ENCODE results near the gene C4A.
"Not testable (repeated sequence)": the region's sequence is repeated elsewhere in the genome, so short reads cannot be mapped to it uniquely, and the experiment has no call there.

Gene C4A

DNA sequence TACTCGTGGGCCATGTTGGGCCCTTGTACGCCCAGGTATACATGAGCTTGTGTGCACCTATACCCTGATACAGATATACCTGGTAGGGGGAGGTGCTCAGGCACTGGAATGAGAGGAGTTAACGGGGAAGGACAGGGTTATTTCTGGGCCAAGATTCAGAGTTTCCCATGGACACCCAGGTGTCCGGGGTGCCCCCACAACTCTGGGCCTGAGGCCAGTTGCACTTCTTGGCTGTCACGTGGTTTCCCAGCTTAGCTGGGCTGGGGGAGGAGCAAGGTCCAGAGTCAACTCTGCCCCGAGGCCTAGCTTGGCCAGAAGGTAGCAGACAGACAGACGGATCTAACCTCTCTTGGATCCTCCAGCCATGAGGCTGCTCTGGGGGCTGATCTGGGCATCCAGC is at the start of gene C4A:
TSS of gene C4A (plus strand) at position 314 of the 400 bp plus-strand sequence. CDS start at position 365, 51 bp downstream.
- not testable (repeated sequence) for H3K27ac Mint-ChIP-seq; H3K36me3 Mint-ChIP-seq (ENCODE audit: low read depth); H3K4me1 Mint-ChIP-seq (ENCODE audit: low read depth)

DNA sequence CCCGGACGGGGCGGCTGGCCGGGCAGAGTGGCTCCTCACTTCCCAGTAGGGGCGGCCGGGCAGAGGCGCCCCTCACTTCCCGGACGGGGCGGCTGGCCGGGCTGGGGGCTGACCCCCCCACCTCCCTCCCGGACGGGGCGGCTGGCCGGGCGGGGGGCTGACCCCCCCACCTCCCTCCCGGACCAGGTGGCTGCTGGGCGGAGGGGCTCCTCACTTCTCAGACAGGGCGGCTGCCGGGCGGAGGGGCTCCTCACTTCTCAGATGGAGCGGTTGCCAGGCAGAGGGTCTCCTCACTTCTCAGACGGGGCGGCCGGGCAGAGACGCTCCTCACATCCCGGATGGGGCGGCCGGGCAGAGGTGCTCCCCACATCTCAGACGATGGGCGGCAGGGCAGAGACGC is 49.7 kb upstream of the C4A start:
- not testable (repeated sequence) for H3K27ac Mint-ChIP-seq; H3K9me3 Mint-ChIP-seq; H3K4me1 Mint-ChIP-seq (ENCODE audit: low read depth); H3K27me3 Mint-ChIP-seq (ENCODE audit: low read depth); H3K4me3 Mint-ChIP-seq; H3K36me3 Mint-ChIP-seq (ENCODE audit: low read depth); DNase-seq (ENCODE audit: low spot score)

More for the DNA sequence above, at the start of gene C4A:
- not testable (repeated sequence) for H3K27me3 Mint-ChIP-seq (ENCODE audit: low read depth); H3K9me3 Mint-ChIP-seq; H3K4me3 Mint-ChIP-seq; DNase-seq (ENCODE audit: low spot score)

DNA sequence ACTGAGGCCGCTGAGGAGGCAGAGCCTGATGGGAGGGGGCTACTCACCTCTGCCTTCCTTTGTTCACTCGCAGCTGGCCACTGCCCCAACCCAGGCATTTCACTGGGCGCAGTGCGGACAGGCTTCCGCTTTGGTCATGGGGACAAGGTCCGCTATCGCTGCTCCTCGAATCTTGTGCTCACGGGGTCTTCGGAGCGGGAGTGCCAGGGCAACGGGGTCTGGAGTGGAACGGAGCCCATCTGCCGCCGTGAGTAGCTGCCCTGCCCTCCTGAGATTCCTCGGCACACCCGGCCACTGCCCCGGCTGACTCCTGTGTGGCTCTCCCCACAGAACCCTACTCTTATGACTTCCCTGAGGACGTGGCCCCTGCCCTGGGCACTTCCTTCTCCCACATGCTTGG is 48.3 kb upstream of the C4A start:
- Mint-ChIP-seq H3K4me3 (no peak overlapping the region), H3K4me1 (ENCODE audit: low read depth) (peaks cover 2% of the 10 kb centered on the region), H3K9me3 (no peaks in the 10 kb centered on the region), H3K27ac (no peak overlapping the region), H3K27me3 (ENCODE audit: low read depth) (peaks cover 2% of the 10 kb centered on the region), H3K36me3 (ENCODE audit: low read depth) (no peaks in the 10 kb centered on the region)
- no peak for DNase-seq (ENCODE audit: low spot score)

DNA sequence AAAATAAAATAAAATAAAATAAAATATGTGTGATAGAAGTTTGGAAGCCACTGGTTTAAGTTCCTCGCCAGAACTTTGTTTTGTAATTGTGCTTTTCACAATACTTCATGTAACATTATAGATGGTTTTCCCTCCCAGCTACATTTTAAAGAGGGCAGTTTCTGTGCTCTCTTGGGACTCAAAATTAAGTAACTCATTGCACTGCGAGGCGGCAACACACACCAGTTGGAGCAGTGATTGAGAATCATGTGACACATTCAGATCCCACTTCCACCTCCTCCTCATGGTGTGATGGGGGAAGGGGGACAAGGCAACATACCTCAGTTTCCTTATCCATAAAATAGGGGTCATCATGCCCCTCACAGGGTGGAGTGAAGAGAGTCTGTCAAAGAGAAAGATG is 46.8 kb upstream of the C4A start:
- DNase-seq (ENCODE audit: low spot score) = no peak
- H3K9me3 Mint-ChIP-seq = no peaks in the 10 kb centered on the region
- H3K4me3 Mint-ChIP-seq = no peak overlapping the region
- no peaks in the 10 kb centered on the region for H3K4me1 Mint-ChIP-seq (ENCODE audit: low read depth)
- H3K27ac Mint-ChIP-seq = no peak overlapping the region
- H3K36me3 Mint-ChIP-seq (ENCODE audit: low read depth) = no peaks in the 10 kb centered on the region
- peaks cover 2% of the 10 kb centered on the region for H3K27me3 Mint-ChIP-seq (ENCODE audit: low read depth)

DNA sequence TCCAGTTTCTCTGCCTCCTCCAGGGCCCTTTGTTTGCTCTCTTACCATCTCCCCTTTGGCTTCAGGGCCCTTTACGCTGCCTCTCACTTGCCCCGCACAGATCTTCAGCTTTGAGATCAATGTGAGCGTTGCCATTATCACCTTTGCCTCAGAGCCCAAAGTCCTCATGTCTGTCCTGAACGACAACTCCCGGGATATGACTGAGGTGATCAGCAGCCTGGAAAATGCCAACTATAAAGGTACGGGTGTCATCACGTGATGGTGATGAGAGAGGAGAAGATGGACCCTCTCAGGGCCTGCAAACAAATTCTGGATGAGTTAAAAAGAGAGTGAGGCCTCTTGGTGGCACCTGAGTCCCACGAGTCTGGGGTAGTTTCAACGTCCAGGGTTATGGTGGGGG is 46.0 kb upstream of the C4A start:
- H3K36me3 Mint-ChIP-seq (ENCODE audit: low read depth) = no peaks in the 10 kb centered on the region
- no peak for DNase-seq (ENCODE audit: low spot score)
- H3K27ac Mint-ChIP-seq = no peak overlapping the region
- H3K27me3 Mint-ChIP-seq (ENCODE audit: low read depth) = peaks cover 2% of the 10 kb centered on the region
- no peaks in the 10 kb centered on the region for H3K9me3 Mint-ChIP-seq
- H3K4me1 Mint-ChIP-seq (ENCODE audit: low read depth) = no peaks in the 10 kb centered on the region
- H3K4me3 Mint-ChIP-seq = no peak overlapping the region

DNA sequence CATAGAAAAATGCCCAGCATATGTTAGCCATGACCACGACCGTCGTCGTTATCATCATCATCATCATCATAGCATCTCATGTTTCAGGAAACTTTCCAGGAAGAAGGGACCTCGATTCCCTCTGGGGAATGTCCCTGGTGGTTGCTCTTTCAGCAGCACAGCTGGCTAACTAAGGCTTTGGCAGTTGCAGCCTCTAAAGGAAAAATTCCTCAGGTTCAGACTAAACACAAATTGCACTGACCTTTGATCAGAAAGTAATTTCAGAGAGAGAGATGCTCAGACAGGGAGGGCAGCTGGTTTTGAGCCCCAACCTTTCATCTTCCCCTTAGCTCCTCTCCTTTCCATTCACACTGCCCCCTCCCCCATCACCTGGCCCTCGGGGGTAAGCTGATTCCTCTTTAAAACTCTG is 41.6 kb upstream of the C4A start:
- no peak overlapping the region for H3K27ac Mint-ChIP-seq
- H3K4me1 Mint-ChIP-seq (ENCODE audit: low read depth) = no peaks in the 10 kb centered on the region
- H3K9me3 Mint-ChIP-seq = no peaks in the 10 kb centered on the region

DNA sequence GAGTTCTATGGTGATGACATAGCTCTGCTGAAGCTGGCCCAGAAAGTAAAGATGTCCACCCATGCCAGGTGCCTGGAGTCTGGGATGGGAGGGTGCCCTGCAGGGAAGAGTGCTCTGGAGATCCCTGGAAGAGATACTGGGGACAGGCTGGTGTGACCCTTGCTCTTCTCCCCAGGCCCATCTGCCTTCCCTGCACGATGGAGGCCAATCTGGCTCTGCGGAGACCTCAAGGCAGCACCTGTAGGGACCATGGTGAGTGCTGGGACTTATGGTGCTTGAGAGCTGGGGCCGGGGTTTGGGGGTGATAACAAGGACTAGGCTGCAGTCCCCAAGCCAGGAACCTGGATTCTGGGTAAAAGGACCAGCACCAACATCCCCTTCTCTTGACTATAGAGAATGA is 38.1 kb upstream of the C4A start:
- no peaks in the 10 kb centered on the region for H3K9me3 Mint-ChIP-seq
- H3K36me3 Mint-ChIP-seq (ENCODE audit: low read depth) = no peaks in the 10 kb centered on the region
- no peak for DNase-seq (ENCODE audit: low spot score)
- no peaks in the 10 kb centered on the region for H3K4me1 Mint-ChIP-seq (ENCODE audit: low read depth)
- H3K4me3 Mint-ChIP-seq = no peak overlapping the region
- no peaks in the 10 kb centered on the region for H3K27me3 Mint-ChIP-seq (ENCODE audit: low read depth)
- no peak overlapping the region for H3K27ac Mint-ChIP-seq

More for the DNA sequence above, 41.6 kb upstream of the C4A start:
- no peak overlapping the region for H3K4me3 Mint-ChIP-seq
- no peaks in the 10 kb centered on the region for H3K27me3 Mint-ChIP-seq (ENCODE audit: low read depth)
- no peak for DNase-seq (ENCODE audit: low spot score)
- H3K36me3 Mint-ChIP-seq (ENCODE audit: low read depth) = no peaks in the 10 kb centered on the region

DNA sequence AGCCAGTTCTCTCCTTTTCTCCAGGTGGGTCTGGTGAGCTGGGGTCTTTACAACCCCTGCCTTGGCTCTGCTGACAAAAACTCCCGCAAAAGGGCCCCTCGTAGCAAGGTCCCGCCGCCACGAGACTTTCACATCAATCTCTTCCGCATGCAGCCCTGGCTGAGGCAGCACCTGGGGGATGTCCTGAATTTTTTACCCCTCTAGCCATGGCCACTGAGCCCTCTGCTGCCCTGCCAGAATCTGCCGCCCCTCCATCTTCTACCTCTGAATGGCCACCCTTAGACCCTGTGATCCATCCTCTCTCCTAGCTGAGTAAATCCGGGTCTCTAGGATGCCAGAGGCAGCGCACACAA is 36.7 kb upstream of the C4A start:
- no peaks in the 10 kb centered on the region for H3K9me3 Mint-ChIP-seq
- no peaks in the 10 kb centered on the region for H3K4me1 Mint-ChIP-seq (ENCODE audit: low read depth)
- H3K36me3 Mint-ChIP-seq (ENCODE audit: low read depth) = no peaks in the 10 kb centered on the region
- H3K27ac Mint-ChIP-seq = no peak overlapping the region
- H3K27me3 Mint-ChIP-seq (ENCODE audit: low read depth) = no peaks in the 10 kb centered on the region
- no peak overlapping the region for H3K4me3 Mint-ChIP-seq
- no peak for DNase-seq (ENCODE audit: low spot score)

DNA sequence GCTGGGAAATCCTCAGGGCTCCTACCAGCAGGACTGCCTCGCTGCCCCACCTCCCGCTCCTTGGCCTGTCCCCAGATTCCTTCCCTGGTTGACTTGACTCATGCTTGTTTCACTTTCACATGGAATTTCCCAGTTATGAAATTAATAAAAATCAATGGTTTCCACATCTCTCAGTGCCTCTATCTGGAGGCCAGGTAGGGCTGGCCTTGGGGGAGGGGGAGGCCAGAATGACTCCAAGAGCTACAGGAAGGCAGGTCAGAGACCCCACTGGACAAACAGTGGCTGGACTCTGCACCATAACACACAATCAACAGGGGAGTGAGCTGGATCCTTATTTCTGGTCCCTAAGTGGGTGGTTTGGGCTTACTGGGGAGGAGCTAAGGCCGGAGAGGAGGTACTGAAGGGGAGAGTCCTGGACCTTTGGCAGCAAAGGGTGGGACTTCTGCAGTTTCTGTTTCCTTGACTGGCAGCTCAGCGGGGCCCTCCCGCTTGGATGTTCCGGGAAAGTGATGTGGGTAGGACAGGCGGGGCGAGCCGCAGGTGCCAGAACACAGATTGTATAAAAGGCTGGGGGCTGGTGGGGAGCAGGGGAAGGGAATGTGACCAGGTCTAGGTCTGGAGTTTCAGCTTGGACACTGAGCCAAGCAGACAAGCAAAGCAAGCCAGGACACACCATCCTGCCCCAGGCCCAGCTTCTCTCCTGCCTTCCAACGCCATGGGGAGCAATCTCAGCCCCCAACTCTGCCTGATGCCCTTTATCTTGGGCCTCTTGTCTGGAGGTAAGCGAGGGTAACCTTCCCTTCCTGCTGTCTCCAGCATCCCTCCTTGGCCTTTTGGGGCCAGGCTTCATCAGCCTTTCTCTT is 36.1 kb upstream of the C4A start, which contains the start of gene CFB:
TSS of gene CFB (plus strand) at position 589 of the 863 bp plus-strand sequence. CDS start at position 716, 127 bp downstream.
- H3K27ac Mint-ChIP-seq = no peak within 1 kb of the TSS
- H3K4me1 Mint-ChIP-seq (ENCODE audit: low read depth) = no peaks in the 10 kb centered on the region
- no peaks in the 10 kb centered on the region for H3K27me3 Mint-ChIP-seq (ENCODE audit: low read depth)
- no peak within 1 kb of the TSS for H3K4me3 Mint-ChIP-seq
- no peaks in the 10 kb centered on the region for H3K9me3 Mint-ChIP-seq
- no peaks in the 10 kb centered on the region for H3K36me3 Mint-ChIP-seq (ENCODE audit: low read depth)
- DNase-seq (ENCODE audit: low spot score) = no peak

DNA sequence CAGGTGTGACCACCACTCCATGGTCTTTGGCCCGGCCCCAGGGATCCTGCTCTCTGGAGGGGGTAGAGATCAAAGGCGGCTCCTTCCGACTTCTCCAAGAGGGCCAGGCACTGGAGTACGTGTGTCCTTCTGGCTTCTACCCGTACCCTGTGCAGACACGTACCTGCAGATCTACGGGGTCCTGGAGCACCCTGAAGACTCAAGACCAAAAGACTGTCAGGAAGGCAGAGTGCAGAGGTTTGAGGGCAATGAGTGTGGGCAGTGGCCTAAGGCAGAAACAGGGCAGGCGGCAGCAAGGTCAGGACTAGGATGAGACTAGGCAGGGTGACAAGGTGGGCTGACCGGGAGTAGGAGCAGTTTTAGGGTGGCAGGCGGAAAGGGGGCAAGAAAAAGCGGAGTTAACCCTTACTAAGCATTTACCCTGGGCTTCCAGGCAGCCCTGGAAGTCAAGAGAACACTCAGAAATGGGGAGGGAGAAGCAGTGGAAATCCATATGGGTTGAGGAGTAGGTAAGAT is 35.4 kb upstream of the C4A start:
- Mint-ChIP-seq H3K36me3 (ENCODE audit: low read depth) (no peaks in the 10 kb centered on the region), H3K27ac (no peak overlapping the region), H3K27me3 (ENCODE audit: low read depth) (no peaks in the 10 kb centered on the region), H3K4me3 (no peak overlapping the region), H3K4me1 (ENCODE audit: low read depth) (no peaks in the 10 kb centered on the region), H3K9me3 (no peaks in the 10 kb centered on the region)
- DNase-seq (ENCODE audit: low spot score) = no peak

DNA sequence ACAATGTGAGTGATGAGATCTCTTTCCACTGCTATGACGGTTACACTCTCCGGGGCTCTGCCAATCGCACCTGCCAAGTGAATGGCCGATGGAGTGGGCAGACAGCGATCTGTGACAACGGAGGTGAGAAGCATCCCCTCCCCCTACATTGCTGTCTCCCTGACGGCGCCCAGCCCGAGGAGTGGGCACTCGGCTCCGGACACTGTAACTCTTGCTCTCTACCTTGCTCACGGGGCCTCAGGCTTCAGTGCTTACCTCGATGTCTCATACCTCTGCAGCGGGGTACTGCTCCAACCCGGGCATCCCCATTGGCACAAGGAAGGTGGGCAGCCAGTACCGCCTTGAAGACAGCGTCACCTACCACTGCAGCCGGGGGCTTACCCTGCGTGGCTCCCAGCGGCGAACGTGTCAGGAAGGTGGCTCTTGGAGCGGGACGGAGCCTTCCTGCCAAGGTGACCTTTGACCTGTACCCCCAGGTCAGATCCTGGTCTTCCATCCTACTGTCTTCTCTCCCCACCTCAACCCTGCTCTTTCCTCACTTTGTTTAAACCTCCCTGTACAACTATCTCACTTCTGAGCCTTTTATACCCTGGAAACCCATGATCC is 34.7 kb upstream of the C4A start:
- H3K36me3 Mint-ChIP-seq (ENCODE audit: low read depth) = no peaks in the 10 kb centered on the region
- H3K27ac Mint-ChIP-seq = no peak overlapping the region
- no peak for DNase-seq (ENCODE audit: low spot score)
- H3K4me3 Mint-ChIP-seq = no peak overlapping the region
- no peaks in the 10 kb centered on the region for H3K9me3 Mint-ChIP-seq
- no peaks in the 10 kb centered on the region for H3K27me3 Mint-ChIP-seq (ENCODE audit: low read depth)
- no peaks in the 10 kb centered on the region for H3K4me1 Mint-ChIP-seq (ENCODE audit: low read depth)

DNA sequence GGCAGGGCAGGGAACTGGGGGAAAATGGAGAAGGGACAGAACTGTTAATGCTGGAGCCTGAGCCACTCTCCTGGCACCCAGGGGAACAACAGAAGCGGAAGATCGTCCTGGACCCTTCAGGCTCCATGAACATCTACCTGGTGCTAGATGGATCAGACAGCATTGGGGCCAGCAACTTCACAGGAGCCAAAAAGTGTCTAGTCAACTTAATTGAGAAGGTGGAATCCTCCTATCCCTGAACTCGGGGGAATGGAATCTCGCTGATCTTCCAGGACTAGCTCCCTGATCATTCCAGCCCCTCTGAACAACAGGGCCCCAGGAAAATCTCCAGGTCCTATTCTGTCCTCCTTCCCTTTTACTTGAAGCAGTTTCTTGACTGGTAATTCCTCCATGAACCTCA is 34.0 kb upstream of the C4A start:
- Mint-ChIP-seq H3K9me3 (no peaks in the 10 kb centered on the region), H3K27me3 (ENCODE audit: low read depth) (no peaks in the 10 kb centered on the region), H3K4me1 (ENCODE audit: low read depth) (no peaks in the 10 kb centered on the region), H3K36me3 (ENCODE audit: low read depth) (peaks cover 3% of the 10 kb centered on the region), H3K27ac (no peak overlapping the region), H3K4me3 (no peak overlapping the region)
- DNase-seq (ENCODE audit: low spot score) = no peak

DNA sequence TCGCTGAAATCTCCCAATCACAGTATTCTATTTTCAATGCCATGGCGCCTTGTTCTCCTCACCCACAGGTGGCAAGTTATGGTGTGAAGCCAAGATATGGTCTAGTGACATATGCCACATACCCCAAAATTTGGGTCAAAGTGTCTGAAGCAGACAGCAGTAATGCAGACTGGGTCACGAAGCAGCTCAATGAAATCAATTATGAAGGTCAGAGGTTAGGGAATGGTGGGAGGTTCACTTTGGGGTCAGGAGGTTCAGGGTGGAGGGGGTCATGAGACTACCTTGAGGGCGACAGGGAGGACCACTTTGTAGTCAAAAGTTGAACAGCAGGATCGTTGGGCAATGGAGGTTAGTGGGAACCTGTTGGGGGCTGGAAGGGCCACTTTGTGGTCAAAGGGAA is 33.6 kb upstream of the C4A start:
- Mint-ChIP-seq H3K27me3 (ENCODE audit: low read depth) (no peaks in the 10 kb centered on the region), H3K9me3 (no peaks in the 10 kb centered on the region), H3K4me3 (no peak overlapping the region), H3K4me1 (ENCODE audit: low read depth) (no peaks in the 10 kb centered on the region), H3K27ac (no peak overlapping the region), H3K36me3 (ENCODE audit: low read depth) (peaks cover 6% of the 10 kb centered on the region)
- no peak for DNase-seq (ENCODE audit: low spot score)

DNA sequence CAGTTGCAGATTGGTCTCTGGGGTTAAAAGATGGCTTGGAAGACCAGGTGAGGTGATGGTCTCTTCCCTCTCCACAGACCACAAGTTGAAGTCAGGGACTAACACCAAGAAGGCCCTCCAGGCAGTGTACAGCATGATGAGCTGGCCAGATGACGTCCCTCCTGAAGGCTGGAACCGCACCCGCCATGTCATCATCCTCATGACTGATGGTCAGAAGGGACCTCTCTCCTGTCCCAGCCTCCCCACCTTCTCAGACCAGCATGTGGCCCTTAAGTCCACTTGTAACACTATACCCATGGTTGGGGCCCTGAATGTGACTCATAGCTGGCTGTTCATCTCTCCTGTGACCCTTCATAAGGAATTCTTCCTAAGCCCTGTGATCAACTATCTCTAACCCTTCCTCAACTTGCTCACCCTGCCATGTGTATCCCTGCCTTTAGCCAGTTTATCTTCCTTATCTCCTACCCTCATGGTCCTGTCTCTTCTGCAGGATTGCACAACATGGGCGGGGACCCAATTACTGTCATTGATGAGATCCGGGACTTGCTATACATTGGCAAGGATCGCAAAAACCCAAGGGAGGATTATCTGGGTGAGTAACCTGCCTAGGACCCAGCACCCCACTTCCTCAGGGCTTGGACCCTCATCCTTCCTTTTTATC is 33.0 kb upstream of the C4A start:
- DNase-seq (ENCODE audit: low spot score) = no peak
- no peaks in the 10 kb centered on the region for H3K27me3 Mint-ChIP-seq (ENCODE audit: low read depth)
- H3K4me3 Mint-ChIP-seq = no peak overlapping the region
- no peak overlapping the region for H3K27ac Mint-ChIP-seq
- peaks cover 12% of the 10 kb centered on the region for H3K36me3 Mint-ChIP-seq (ENCODE audit: low read depth)
- H3K4me1 Mint-ChIP-seq (ENCODE audit: low read depth) = no peaks in the 10 kb centered on the region
- no peaks in the 10 kb centered on the region for H3K9me3 Mint-ChIP-seq
